ENCODE data around the gene MESP2. TPM values are rescaled to one million over a fixed set of nuclear protein-coding genes. Genes with fewer than 3 reads are reported as not detected.
"Not testable (repeated sequence)": the region's sequence is repeated elsewhere in the genome, so short reads cannot be mapped to it uniquely, and the experiment has no call there.

MESP2 gene
- total RNA-seq, 1 donor from 2014 or later: not detected

- intact Hi-C loops (cut with micrococcal nuclease): no loop called here
Measured at GRCh38 chr15:89777782-89778380, 1.7 kb downstream of the MESP2 start.

GRCh38 chr15:89778861-89779260 is 2.7 kb downstream of the MESP2 start:
- intact Hi-C loops (cut with micrococcal nuclease): no loop called here

GRCh38 chr15:89780601-89781000 is 4.5 kb downstream of the MESP2 start:
- intact Hi-C loops (cut with micrococcal nuclease): no loop called here

GRCh38 chr15:89781055-89781454 is 4.9 kb downstream of the MESP2 start:
- intact Hi-C loops (cut with micrococcal nuclease): no loop called here

- intact Hi-C loops (cut with micrococcal nuclease): no loop called here
Measured at GRCh38 chr15:89781891-89782618, 5.9 kb downstream of the MESP2 start.

GRCh38 chr15:89782619-89782950 is 6.5 kb downstream of the MESP2 start:
- intact Hi-C loops (cut with micrococcal nuclease): not testable (repeated sequence)

GRCh38 chr15:89783111-89783860 is 7.2 kb downstream of the MESP2 start:
- intact Hi-C loops (cut with micrococcal nuclease): no loop called here

- intact Hi-C loops (cut with micrococcal nuclease): no loop called here
Measured at GRCh38 chr15:89783861-89784685, 7.9 kb downstream of the MESP2 start.

GRCh38 chr15:89784686-89784960 is 8.5 kb downstream of the MESP2 start:
- intact Hi-C loops (cut with micrococcal nuclease): no loop called here

- intact Hi-C loops (cut with micrococcal nuclease): no loop called here
Measured at GRCh38 chr15:89785064-89785773, 9.1 kb downstream of the MESP2 start.

GRCh38 chr15:89785774-89786140 is 9.6 kb downstream of the MESP2 start:
- intact Hi-C loops (cut with micrococcal nuclease): no loop called here

GRCh38 chr15:89787944-89788343 is 11.8 kb downstream of the MESP2 start:
- intact Hi-C loops (cut with micrococcal nuclease): no loop called here

GRCh38 chr15:89788585-89788984 is 12.5 kb downstream of the MESP2 start:
- intact Hi-C loops (cut with micrococcal nuclease): not testable (repeated sequence)

GRCh38 chr15:89790206-89790605 is 14.1 kb downstream of the MESP2 start:
- intact Hi-C loops (cut with micrococcal nuclease): no loop called here

GRCh38 chr15:89790661-89791060 is 14.5 kb downstream of the MESP2 start:
- intact Hi-C loops (cut with micrococcal nuclease): no loop called here

- intact Hi-C loops (cut with micrococcal nuclease): no loop called here
Measured at GRCh38 chr15:89792106-89792805, 16.1 kb downstream of the MESP2 start.

- intact Hi-C loops (cut with micrococcal nuclease): no loop called here
Measured at GRCh38 chr15:89794627-89795241, 18.6 kb downstream of the MESP2 start.

GRCh38 chr15:89795996-89796395 is 19.9 kb downstream of the MESP2 start:
- intact Hi-C loops (cut with micrococcal nuclease): no loop called here

GRCh38 chr15:89797678-89798201 is 21.6 kb downstream of the MESP2 start:
- intact Hi-C loops (cut with micrococcal nuclease): no loop called here

Data from T-helper 2 cell treated with Interferon-gamma antibody and Interleukin-4, amounts not matched to agents 100 ng/mL and 5 ng/mL, for 36 hours (primary cell).